Erythroblast (primary cell): ENCODE results near the gene B4GALT6.

Source experiments
- GATA1 ChIP-seq: IDR thresholded peaks from 2 replicates; pipeline ENCODE4 v1.6.1; 2011; ENCODE audit warnings: low read depth, mild to moderate bottlenecking, control low read depth, low read length, moderate library complexity
- POLR2A ChIP-seq: IDR thresholded peaks from 2 replicates; pipeline ENCODE4 v1.6.1; 2011; ENCODE audit warnings: mild to moderate bottlenecking, low read length

- TF ChIP-seq POLR2A (no peak), GATA1 (no peak)
Observed at GRCh38 chr18:31575515-31576257, 108.7 kb downstream of the B4GALT6 start.
